Measurements from ENCODE around the gene RAB1B. TPM values are rescaled to one million over a fixed set of nuclear protein-coding genes. Genes with fewer than 3 reads are reported as not detected.

RAB1B gene
- total and polyA plus RNA-seq, 2 experiments from 2014 or later: 17.3 to 103 TPM

DNA sequence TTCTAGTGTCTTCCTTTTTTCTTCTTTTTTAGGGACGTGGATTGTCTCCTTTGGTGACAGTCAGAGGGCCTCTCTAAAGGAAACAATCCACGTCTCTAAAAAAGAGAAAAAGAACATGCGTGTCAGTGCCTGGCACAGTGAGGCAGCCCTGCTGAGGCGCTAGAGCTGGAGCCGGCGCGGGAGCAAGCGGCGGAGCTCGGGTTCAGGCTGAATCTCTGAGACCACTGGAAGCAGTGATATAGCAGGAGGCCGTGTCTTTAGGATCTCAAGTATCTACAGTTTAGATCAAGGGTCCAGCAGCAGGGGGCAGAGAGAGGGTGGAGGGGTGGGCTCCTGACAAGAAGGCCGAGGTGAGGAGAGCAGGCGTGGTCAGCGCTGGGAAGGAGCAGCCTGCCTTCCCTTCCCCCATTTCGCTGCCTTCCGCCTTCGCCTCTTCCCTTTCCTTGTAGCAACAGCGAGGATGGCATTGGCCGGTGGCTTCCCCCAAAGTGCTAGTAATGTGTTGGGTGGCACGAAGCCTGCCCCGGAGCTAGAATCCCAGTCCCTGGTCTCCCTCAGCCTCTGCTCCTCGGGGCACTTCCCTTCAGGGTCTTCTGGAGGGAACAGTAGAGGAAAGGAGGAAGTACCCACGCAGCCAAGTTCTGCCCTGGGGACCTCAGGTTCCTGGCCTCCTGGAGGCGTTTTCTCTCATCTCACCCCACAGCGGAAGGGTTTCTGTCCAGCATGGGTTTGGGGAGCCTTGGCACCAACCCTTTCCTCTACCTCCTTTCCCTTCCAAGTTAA is 28.2 kb upstream of the RAB1B start:
- Histone ChIP-seq H3K36me3 (peaks cover 10% of the 10 kb centered on the region), H3K27ac (no peak overlapping the region), H3K4me1 (ENCODE audit: low read depth) (no peaks in the 10 kb centered on the region)

DNA sequence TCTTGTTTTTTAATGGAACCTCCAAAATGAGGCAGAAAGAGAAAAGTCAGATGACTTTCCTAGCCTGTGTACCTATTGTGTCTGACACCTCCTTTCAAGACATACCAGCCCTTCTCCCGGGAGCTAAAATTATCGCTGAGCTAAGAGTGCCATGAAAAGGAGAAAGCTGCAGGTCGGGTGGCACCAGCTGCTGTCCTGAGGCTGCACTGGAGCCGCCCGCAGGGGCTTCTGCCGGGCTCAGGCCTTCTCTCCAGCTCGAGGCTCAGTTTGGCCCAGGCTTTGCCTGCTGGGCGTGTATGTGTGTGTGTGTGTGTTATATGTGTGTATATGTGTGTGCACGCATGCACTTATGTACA is 27.7 kb upstream of the RAB1B start:
- H3K36me3 ChIP-seq: peaks cover 10% of the 10 kb centered on the region
- H3K27me3 ChIP-seq: no peaks in the 10 kb centered on the region
- H3K4me1 ChIP-seq (ENCODE audit: low read depth): no peaks in the 10 kb centered on the region
- no peak overlapping the region for H3K27ac ChIP-seq
- no peak overlapping the region for H3K4me3 ChIP-seq
- TF ChIP-seq, protein P1, sequence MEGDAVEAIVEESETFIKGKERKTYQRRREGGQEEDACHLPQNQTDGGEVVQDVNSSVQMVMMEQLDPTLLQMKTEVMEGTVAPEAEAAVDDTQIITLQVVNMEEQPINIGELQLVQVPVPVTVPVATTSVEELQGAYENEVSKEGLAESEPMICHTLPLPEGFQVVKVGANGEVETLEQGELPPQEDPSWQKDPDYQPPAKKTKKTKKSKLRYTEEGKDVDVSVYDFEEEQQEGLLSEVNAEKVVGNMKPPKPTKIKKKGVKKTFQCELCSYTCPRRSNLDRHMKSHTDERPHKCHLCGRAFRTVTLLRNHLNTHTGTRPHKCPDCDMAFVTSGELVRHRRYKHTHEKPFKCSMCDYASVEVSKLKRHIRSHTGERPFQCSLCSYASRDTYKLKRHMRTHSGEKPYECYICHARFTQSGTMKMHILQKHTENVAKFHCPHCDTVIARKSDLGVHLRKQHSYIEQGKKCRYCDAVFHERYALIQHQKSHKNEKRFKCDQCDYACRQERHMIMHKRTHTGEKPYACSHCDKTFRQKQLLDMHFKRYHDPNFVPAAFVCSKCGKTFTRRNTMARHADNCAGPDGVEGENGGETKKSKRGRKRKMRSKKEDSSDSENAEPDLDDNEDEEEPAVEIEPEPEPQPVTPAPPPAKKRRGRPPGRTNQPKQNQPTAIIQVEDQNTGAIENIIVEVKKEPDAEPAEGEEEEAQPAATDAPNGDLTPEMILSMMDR (IDR thresholded peaks at IDR 0.05; ENCODE audit: low read depth, low read length): no peak
- DNase-seq (ENCODE audit: low read depth in 1 of 2, low spot score in 1 of 2): no peak
- H3K9me3 ChIP-seq (ENCODE audit: low read depth): no peaks in the 10 kb centered on the region

More for the DNA sequence above, 28.2 kb upstream of the RAB1B start:
- no peak for DNase-seq (ENCODE audit: low read depth in 1 of 2, low spot score in 1 of 2)
- Histone ChIP-seq H3K27me3 (no peaks in the 10 kb centered on the region), H3K4me3 (no peak overlapping the region), H3K9me3 (ENCODE audit: low read depth) (no peaks in the 10 kb centered on the region)
- TF ChIP-seq, protein P1 (IDR thresholded peaks at IDR 0.05; ENCODE audit: low read depth, low read length): no peak

DNA sequence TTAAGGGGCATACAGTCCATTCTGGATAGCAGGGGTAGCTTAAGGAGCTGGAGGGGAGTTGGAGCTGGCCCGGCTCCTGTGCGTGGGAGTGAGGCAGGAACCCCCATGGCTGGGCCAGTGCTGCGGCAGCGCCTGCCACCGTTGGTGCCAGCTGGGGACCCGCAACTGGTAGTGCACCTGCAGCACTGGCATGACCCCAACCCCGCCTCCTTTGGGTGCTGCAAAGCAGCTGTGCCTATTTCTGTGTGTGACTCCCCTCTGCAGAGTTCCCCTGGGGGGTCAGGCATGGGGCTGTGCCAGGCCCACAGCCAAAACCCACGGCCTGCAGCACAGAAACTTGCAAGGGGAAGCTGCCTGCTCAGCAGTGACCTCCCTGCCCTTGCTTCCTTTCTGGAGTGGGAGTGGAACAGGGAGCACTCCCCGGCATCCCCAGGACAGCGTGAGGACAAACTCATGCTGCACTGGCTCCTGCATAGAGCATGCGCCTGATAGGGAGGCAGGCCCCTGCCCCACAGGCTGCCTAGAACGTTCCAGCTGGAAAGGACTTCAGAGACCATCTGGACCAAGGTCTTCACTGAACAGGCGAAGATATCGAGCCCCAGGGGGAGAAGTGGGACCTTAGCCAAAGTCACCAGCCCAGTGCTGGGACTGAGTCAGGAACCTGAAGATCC is 26.2 kb upstream of the RAB1B start:
- DNase-seq (ENCODE audit: low read depth in 1 of 2, low spot score in 1 of 2): no peak
- H3K4me3 ChIP-seq: no peak overlapping the region
- no peaks in the 10 kb centered on the region for H3K27me3 ChIP-seq
- H3K27ac ChIP-seq: no peak overlapping the region
- H3K4me1 ChIP-seq (ENCODE audit: low read depth): no peaks in the 10 kb centered on the region
- TF ChIP-seq, protein P1 (IDR thresholded peaks at IDR 0.05; ENCODE audit: low read depth, low read length): no peak
- peaks cover 10% of the 10 kb centered on the region for H3K36me3 ChIP-seq
- H3K9me3 ChIP-seq (ENCODE audit: low read depth): no peaks in the 10 kb centered on the region

DNA sequence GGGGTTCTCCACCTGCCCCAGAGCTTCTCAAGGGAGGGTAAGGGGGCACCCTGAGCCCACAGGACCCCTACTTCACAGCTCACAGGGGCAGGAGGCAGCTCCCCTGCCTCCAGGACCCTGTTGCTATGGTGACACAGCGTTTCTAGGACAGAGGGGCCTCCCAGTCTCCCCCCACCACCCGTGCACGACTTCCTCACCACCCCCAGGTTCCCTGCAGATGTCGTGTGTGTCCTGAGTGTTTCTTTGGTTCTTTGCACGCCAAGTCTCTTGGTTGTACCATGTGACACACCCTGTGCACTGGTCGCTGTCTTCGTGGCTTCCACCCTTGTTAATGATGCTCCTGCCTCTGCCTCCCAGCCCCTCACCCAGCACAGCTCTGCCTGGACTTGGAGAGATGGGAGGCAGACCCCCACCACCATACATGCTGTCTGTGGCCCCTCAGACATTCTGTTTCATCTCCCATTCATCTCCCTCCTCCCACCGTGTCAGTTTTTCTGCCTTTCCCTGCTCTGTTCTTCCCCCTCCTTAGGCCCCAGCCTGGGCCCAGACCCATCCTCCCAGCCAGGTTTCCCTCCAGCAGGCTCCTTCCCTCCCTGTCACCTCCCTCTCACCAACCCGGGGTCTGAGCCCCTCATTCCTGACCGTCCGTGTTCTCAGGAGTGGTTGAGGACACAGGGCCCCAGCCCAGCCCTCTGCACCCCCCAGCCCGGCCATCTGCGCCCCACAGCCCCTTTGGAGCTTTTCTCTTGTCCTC is 24.5 kb upstream of the RAB1B start:
- Histone ChIP-seq H3K4me1 (ENCODE audit: low read depth) (no peaks in the 10 kb centered on the region), H3K9me3 (ENCODE audit: low read depth) (no peaks in the 10 kb centered on the region), H3K36me3 (peaks cover 10% of the 10 kb centered on the region), H3K4me3 (no peak overlapping the region), H3K27me3 (no peaks in the 10 kb centered on the region), H3K27ac (no peak overlapping the region)
- DNase-seq (ENCODE audit: low read depth in 1 of 2, low spot score in 1 of 2): no peak
- TF ChIP-seq, protein P1 (IDR thresholded peaks at IDR 0.05; ENCODE audit: low read depth, low read length): no peak

DNA sequence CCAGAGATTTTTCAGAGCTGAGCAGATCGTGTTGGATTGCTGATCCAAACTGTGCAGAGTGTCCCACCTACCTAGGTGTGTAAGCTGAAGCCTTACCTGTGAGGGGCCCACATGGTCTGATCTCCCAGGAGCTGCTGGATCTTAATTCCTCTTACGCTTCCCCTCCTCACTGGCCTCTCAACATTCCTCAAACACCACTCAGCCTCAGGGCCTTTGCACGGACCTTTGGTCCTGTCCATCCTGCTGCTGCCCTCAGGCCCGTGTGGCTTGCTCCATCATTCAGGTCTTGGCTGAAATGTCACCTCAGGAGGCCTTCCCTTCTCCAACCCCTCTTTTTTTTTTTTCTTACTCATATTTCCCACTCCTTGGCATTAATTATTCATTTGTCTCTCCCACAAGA is 21.1 kb upstream of the RAB1B start:
- H3K4me3 ChIP-seq: no peak overlapping the region
- TF ChIP-seq, protein P1 (IDR thresholded peaks at IDR 0.05; ENCODE audit: low read depth, low read length): no peak
- H3K36me3 ChIP-seq: peaks cover 3% of the 10 kb centered on the region
- no peaks in the 10 kb centered on the region for H3K4me1 ChIP-seq (ENCODE audit: low read depth)
- H3K9me3 ChIP-seq (ENCODE audit: low read depth): no peaks in the 10 kb centered on the region
- no peak overlapping the region for H3K27ac ChIP-seq
- no peaks in the 10 kb centered on the region for H3K27me3 ChIP-seq
- no peak for DNase-seq (ENCODE audit: low read depth in 1 of 2, low spot score in 1 of 2)

Data from cardiac muscle cell (in vitro differentiated cells and primary cell).